Neural progenitor cell (in vitro differentiated cells): ENCODE data around the gene GPN1. TPM values are rescaled to one million over a fixed set of nuclear protein-coding genes. Genes with fewer than 3 reads are reported as not detected.
"Not testable (repeated sequence)": the region's sequence is repeated elsewhere in the genome, so short reads cannot be mapped to it uniquely, and the experiment has no call there.

Experiments
- DNase-seq: peaks from one replicate; pipeline ENCODE4 v3.0.0-alpha.2; 2016; ENCODE audit warnings: low spot score
- H2AFZ ChIP-seq: fragments of 200-600 bp; sonication (generic); replicated peaks from 2 replicates; pipeline ENCODE4 v1.6.1; 2016; ENCODE audit warnings: antibody characterized with exemption
- H3F3A ChIP-seq: fragments of 200-600 bp; sonication (generic); 2 replicates; pipeline ENCODE4 v1.6.1; 2016; ENCODE audit warnings: antibody characterized with exemption, low read depth
- H3K27ac ChIP-seq: fragments of 200-600 bp; sonication (generic); 2 replicates; pipeline ENCODE4 v1.5.1; 2016; ENCODE audit warnings: mild to moderate bottlenecking
- H3K27me3 ChIP-seq: fragments of 200-600 bp; sonication (generic); 2 replicates; pipeline ENCODE4 v1.6.1; 2016; ENCODE audit warnings: mild to moderate bottlenecking, moderate library complexity
- H3K36me3 ChIP-seq: fragments of 200-600 bp; sonication (generic); 2 replicates; pipeline ENCODE4 v1.5.1; 2016
- H3K4me1 ChIP-seq: fragments of 200-600 bp; sonication (generic); 2 replicates; pipeline ENCODE4 v1.6.1; 2016; ENCODE audit warnings: mixed run types
- H3K4me2 ChIP-seq: fragments of 200-600 bp; sonication (generic); 2 replicates; pipeline ENCODE4 v1.6.1; 2016
- H3K4me3 ChIP-seq: fragments of 200-600 bp; sonication (generic); 2 replicates; pipeline ENCODE4 v1.5.1; 2016
- H3K79me2 ChIP-seq: fragments of 200-600 bp; sonication (generic); 2 replicates; pipeline ENCODE4 v1.6.1; 2016; ENCODE audit warnings: low read depth
- H3K9ac ChIP-seq: fragments of 200-600 bp; sonication (generic); 2 replicates; pipeline ENCODE4 v1.6.1; 2016
- H3K9me3 ChIP-seq: fragments of 200-600 bp; sonication (generic); 2 replicates; pipeline ENCODE4 v1.5.1; 2016; ENCODE audit warnings: low read depth
- H4K20me1 ChIP-seq: fragments of 200-600 bp; sonication (generic); 2 replicates; pipeline ENCODE4 v1.6.1; 2016; ENCODE audit warnings: low read depth
- H3K27ac Mint-ChIP-seq: 3 replicates; pipeline ENCODE4 v1.8.0; 2021; ENCODE audit warnings: mixed read lengths
- H3K27me3 Mint-ChIP-seq: 2 replicates; pipeline ENCODE4 v1.8.0; 2022; ENCODE audit warnings: low read depth, mild to moderate bottlenecking, inconsistent platforms, moderate library complexity, mixed read lengths; ENCODE audit not compliant: insufficient read depth
- H3K36me3 Mint-ChIP-seq: 3 replicates; pipeline ENCODE4 v1.8.0; 2021; ENCODE audit warnings: mixed read lengths
- H3K4me1 Mint-ChIP-seq: 3 replicates; pipeline ENCODE4 v1.8.0; 2021; ENCODE audit warnings: mixed read lengths
- H3K4me3 Mint-ChIP-seq: 3 replicates; pipeline ENCODE4 v1.8.0; 2021; ENCODE audit warnings: mild to moderate bottlenecking, moderate library complexity, mixed read lengths
- H3K9me3 Mint-ChIP-seq: 3 replicates; pipeline ENCODE4 v1.8.0; 2020; ENCODE audit warnings: mixed read lengths
- CTCF ChIP-seq: fragments of 200-600 bp; sonication (generic); IDR thresholded peaks from 2 replicates; pipeline ENCODE4 v1.5.1; 2017; ENCODE audit warnings: antibody characterized with exemption, mild to moderate bottlenecking
- EZH2 ChIP-seq: fragments of 200-600 bp; sonication (generic); IDR thresholded peaks from 2 replicates; pipeline ENCODE4 v1.6.1; 2017; ENCODE audit warnings: antibody characterized with exemption, mild to moderate bottlenecking, moderate library complexity
- EZH2phosphoT487 ChIP-seq: fragments of 200-600 bp; sonication (generic); IDR thresholded peaks from 2 replicates; pipeline ENCODE4 v1.6.1; 2017; ENCODE audit warnings: antibody characterized with exemption
- total RNA-seq: library from RNA; depleted of rRNA; stranded (reverse); fragments of >200 nt; gene quantifications from 2 replicates; pipeline ENCODE4 v1.2.3, GENCODE V29; 2015; ENCODE audit warnings: low replicate concordance

Gene GPN1
- total RNA-seq, 1 donor from 2014 or later, result 59.2 TPM

DNA sequence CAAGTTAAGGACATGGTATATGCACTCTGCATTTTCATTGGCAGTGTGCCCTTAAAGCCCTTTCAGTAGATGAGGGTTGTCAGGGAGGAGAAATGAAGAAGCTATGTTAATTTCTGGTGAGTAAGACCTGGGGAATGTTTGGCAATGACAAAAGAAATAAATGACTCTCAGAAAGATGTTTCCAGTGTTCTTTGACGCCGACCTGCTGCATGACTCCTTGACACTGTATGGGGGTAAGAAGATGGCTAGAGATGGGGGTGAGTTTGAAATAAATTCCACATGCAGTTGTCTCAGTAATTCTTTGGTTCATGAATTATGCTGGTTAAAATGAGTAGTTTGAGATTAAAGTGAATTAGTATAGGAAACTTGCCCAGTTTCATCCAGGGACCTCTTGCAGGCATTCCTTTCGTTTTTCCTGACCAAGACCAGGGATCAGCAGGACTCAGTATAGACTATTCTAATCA is 5.9 kb upstream of the GPN1 start:
- no peaks in the 10 kb centered on the region for H3K36me3 ChIP-seq
- H3K36me3 Mint-ChIP-seq, result peaks cover 14% of the 10 kb centered on the region
- no peak overlapping the region for H3K4me2 ChIP-seq

DNA sequence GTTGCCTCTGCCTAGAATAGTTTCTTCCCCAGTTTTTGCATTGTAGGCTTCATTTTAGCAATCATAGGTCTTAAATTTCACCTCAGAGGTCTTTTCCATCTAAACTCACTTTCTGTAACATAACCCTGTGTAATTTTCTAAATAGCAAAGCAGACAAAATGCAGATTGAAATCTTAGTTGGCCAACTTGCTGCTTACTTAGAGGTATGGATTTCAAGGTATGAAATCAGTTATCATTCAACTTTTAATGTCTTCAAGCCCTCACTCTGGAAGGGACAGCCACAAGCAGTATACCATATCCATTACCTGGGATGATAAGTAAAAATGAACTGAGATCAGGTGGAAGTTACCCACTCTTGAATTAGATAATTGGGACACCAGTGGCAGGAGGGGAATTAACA is 3.9 kb upstream of the GPN1 start:
- Mint-ChIP-seq H3K27ac (no peak overlapping the region), H3K27me3 (no peaks in the 10 kb centered on the region), H3K9me3 (no peaks in the 10 kb centered on the region), H3K36me3 (peaks cover 11% of the 10 kb centered on the region), H3K4me1 (peaks cover 9% of the 10 kb centered on the region), H3K4me3 (no peak overlapping the region)
- Histone ChIP-seq H3K4me2 (no peak overlapping the region), H3K9ac (no peak overlapping the region), H3K79me2 (peaks cover 8% of the 10 kb centered on the region), H3K4me1 (no peaks in the 10 kb centered on the region), H2AFZ (no peak overlapping the region), H3K36me3 (no peaks in the 10 kb centered on the region), H3F3A (peaks cover 10% of the 10 kb centered on the region), H3K4me3 (no peak overlapping the region), H3K27ac (no peak overlapping the region), H3K27me3 (no peaks in the 10 kb centered on the region), H4K20me1 (no peaks in the 10 kb centered on the region), H3K9me3 (no peaks in the 10 kb centered on the region)
- DNase-seq, result no peak
- no peak for TF ChIP-seq CTCF
- no peak for TF ChIP-seq EZH2
- no peak for TF ChIP-seq EZH2phosphoT487

More for the DNA sequence above, 5.9 kb upstream of the GPN1 start:
- no peaks in the 10 kb centered on the region for H3K79me2 ChIP-seq
- no peaks in the 10 kb centered on the region for H3K4me1 ChIP-seq
- no peak overlapping the region for H3K27ac ChIP-seq
- H3K4me3 ChIP-seq, result no peak overlapping the region
- no peaks in the 10 kb centered on the region for H3K27me3 Mint-ChIP-seq
- no peak overlapping the region for H3K4me3 Mint-ChIP-seq
- H2AFZ ChIP-seq, result no peak overlapping the region
- H3K9ac ChIP-seq, result no peak overlapping the region
- no peak for TF ChIP-seq CTCF
- TF ChIP-seq EZH2, result no peak
- TF ChIP-seq EZH2phosphoT487, result no peak
- no peaks in the 10 kb centered on the region for H4K20me1 ChIP-seq
- H3K27ac Mint-ChIP-seq, result no peak overlapping the region
- no peaks in the 10 kb centered on the region for H3K9me3 Mint-ChIP-seq
- no peak for DNase-seq
- peaks cover 6% of the 10 kb centered on the region for H3K4me1 Mint-ChIP-seq
- peaks cover 10% of the 10 kb centered on the region for H3F3A ChIP-seq
- no peaks in the 10 kb centered on the region for H3K27me3 ChIP-seq
- no peaks in the 10 kb centered on the region for H3K9me3 ChIP-seq

DNA sequence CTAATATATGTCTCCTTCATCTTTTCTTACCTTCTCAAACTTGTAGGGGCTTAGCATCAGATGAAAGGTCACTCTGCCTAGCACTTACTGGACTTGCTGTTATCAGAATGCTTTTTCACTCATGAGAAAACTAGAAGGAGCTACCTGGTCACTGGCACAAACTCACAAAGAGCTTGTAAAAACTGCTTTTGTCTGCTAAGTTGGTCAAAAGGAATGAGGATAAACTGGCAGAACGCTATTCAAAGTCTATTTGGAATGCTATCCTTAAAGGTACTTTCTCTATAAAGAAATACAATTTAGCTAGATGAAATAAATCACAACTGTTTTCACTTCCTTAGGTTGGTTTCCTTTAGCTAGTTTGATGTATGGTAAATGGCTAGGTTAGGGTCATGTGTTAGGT is 2.5 kb upstream of the GPN1 start:
- H3K4me1 Mint-ChIP-seq, H3K27me3 ChIP-seq, H3K27me3 Mint-ChIP-seq, H3K27ac ChIP-seq, H4K20me1 ChIP-seq, H3K9ac ChIP-seq, H3K4me3 Mint-ChIP-seq, H3F3A ChIP-seq, H2AFZ ChIP-seq, H3K4me2 ChIP-seq, H3K4me1 ChIP-seq, H3K9me3 ChIP-seq, H3K9me3 Mint-ChIP-seq, DNase-seq, H3K27ac Mint-ChIP-seq, H3K4me3 ChIP-seq, H3K36me3 ChIP-seq: not testable (repeated sequence)
- H3K36me3 Mint-ChIP-seq, result peaks cover 11% of the 10 kb centered on the region
- peaks cover 10% of the 10 kb centered on the region for H3K79me2 ChIP-seq

DNA sequence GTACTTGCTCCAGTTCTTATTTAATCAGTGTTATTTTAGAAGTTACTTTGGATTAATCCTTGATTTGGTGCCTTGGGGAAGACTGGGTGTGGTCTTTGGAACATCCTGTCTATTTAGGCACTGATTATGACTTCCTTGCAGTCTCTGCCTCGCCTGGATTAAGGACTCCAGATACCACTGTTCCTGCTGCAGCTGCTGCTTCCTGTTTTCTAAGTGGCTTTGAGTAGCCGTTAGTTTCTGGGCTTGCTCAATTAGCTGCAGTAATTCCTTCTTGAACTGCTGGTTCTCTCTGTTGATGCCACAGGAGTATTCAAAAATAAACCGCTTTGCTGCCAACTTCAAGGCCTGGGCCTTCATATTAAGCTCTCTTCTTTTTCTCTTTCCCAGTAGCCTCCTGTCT is 1.9 kb upstream of the GPN1 start:
- not testable (repeated sequence) for H4K20me1 ChIP-seq, H3K4me3 Mint-ChIP-seq, H2AFZ ChIP-seq, H3K27ac Mint-ChIP-seq, H3K4me1 Mint-ChIP-seq, DNase-seq, H3K9me3 Mint-ChIP-seq, H3K4me1 ChIP-seq, H3K9me3 ChIP-seq, H3K4me2 ChIP-seq, H3F3A ChIP-seq, H3K27me3 Mint-ChIP-seq, H3K27me3 ChIP-seq, H3K4me3 ChIP-seq, H3K36me3 ChIP-seq, H3K27ac ChIP-seq, H3K9ac ChIP-seq
- peaks cover 10% of the 10 kb centered on the region for H3K36me3 Mint-ChIP-seq
- H3K79me2 ChIP-seq, result peaks cover 10% of the 10 kb centered on the region
